ENCODE measurements around the gene DNHD1. TPM values are rescaled to one million over a fixed set of nuclear protein-coding genes. Genes with fewer than 3 reads are reported as not detected.

The DNHD1 gene
- total RNA-seq, 3 donors from 2014 or later = 12.9 to 17.7 (median 15.5) TPM

DNA sequence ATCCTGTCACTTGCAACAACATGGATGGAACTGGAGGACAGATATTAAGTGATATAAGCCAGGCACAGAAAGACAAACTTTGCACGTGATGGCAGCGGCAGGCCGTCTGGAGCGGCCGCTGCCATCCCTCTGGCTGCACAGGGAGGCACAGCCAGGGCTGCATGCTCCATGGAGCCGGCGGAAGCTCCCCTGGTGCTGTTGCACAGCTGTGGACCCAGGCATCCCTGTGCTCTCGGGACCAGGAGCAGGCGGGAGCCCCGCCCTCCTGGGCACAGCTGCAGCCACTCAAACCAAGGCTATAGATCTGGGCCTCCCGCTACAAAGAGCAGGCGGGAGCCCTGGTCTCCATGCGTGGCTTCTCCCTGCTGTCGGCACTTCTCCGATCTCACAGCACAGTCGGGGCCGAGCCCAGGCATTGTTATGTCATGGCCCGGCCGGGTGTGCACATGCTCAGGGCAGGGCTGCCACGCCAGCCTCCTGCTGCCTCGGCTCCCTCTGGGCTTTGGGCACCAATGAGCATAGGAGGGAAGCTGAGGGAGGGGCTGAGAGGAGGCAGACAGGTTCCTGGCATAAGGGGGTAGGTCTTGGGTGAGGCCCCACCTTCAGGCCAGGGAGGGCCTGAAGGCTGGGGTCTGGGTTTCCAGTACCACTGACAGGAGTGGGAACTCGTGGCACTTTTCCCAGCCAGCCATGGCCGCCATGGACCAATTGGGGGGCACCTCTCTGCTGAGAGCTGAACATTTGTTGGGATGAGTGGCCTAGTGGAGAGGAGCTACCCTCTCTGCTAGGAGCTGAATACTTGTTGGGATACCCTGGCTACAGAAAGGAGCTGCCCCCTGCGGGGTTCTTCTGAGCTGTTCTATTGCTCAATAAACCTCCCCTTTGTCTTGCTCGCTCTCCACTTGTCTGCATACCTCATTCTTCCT, 89.6 kb downstream of the DNHD1 start:
- Histone ChIP-seq H3K4me3 (no peak overlapping the region), H3K36me3 (ENCODE audit: low read depth) (no peaks in the 10 kb centered on the region), H3K4me1 (ENCODE audit: low read depth) (no peaks in the 10 kb centered on the region), H3K9me3 (peaks cover 20% of the 10 kb centered on the region)
- ATAC-seq (no peak), DNase-seq (no peak)
- intact Hi-C loops (cut with DNase I, micrococcal nuclease) = no loop called here
- no peak for TF ChIP-seq CTCF (IDR thresholded peaks at IDR 0.05)

- H3K9me3 ChIP-seq = peaks cover 20% of the 10 kb centered on the region
- H3K4me1 ChIP-seq (ENCODE audit: low read depth) = no peaks in the 10 kb centered on the region
- TF ChIP-seq CTCF (IDR thresholded peaks at IDR 0.05) = no peak
- no peak for DNase-seq
- ATAC-seq = no peak
- H3K4me3 ChIP-seq = no peak overlapping the region
- intact Hi-C loops (cut with DNase I, micrococcal nuclease) = no loop called here
- no peaks in the 10 kb centered on the region for H3K36me3 ChIP-seq (ENCODE audit: low read depth)
Measured at GRCh38 chr11:6587360-6587953, 90.4 kb downstream of the DNHD1 start.

GRCh38 chr11:6588018-6588417, 90.9 kb downstream of the DNHD1 start:
- no peak for TF ChIP-seq CTCF (IDR thresholded peaks at IDR 0.05)
- intact Hi-C loops (cut with DNase I, micrococcal nuclease) = no loop called here
- ATAC-seq = no peak

DNA sequence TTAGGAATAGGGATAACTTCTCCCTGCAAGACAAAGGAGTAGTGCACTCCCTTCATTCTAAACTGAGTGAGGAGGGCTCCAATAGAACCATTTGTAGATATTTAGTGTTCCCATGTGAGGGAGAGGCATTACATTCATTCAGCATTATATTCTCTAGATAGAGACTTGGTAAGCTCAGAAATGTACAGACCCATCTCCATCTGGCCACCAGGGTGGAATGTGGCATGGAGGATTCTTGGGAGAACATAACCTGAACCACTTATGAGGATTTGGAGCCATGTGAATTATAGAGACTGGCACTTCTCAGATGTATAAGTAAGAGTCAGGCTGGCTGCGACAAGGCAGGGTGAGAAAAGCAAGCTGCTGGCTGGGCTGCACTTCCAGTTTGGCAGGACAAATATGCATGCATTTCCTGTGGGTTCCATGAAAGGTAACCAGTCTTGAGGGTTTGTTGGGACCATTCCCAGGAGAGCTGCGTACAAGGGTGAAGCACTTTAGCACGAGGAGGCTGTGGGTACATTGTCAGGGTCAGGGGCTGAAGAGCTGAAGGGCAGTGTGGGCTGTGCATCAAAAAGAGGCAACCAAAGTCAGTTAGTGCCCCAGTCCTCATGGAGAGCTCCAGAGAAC, 97.2 kb downstream of the DNHD1 start:
- Histone ChIP-seq H3K9me3 (no peaks in the 10 kb centered on the region), H3K4me3 (no peak overlapping the region), H3K4me1 (ENCODE audit: low read depth) (no peaks in the 10 kb centered on the region), H3K36me3 (ENCODE audit: low read depth) (no peaks in the 10 kb centered on the region)
- intact Hi-C loops (cut with DNase I, micrococcal nuclease) = loop anchor here in 1 of 2 donors (10.0 kb wide), 1 partner anchor 49 kb away; no protein-coding TSS in a partner anchor
- TF ChIP-seq CTCF (IDR thresholded peaks at IDR 0.05) = no peak
- DNase-seq (no peak), ATAC-seq (no peak)

More at GRCh38 chr11:6588018-6588417, 90.9 kb downstream of the DNHD1 start:
- Histone ChIP-seq H3K36me3 (ENCODE audit: low read depth) (no peaks in the 10 kb centered on the region), H3K4me1 (ENCODE audit: low read depth) (no peaks in the 10 kb centered on the region), H3K9me3 (peaks cover 18% of the 10 kb centered on the region), H3K4me3 (no peak overlapping the region)
- DNase-seq = no peak

DNA sequence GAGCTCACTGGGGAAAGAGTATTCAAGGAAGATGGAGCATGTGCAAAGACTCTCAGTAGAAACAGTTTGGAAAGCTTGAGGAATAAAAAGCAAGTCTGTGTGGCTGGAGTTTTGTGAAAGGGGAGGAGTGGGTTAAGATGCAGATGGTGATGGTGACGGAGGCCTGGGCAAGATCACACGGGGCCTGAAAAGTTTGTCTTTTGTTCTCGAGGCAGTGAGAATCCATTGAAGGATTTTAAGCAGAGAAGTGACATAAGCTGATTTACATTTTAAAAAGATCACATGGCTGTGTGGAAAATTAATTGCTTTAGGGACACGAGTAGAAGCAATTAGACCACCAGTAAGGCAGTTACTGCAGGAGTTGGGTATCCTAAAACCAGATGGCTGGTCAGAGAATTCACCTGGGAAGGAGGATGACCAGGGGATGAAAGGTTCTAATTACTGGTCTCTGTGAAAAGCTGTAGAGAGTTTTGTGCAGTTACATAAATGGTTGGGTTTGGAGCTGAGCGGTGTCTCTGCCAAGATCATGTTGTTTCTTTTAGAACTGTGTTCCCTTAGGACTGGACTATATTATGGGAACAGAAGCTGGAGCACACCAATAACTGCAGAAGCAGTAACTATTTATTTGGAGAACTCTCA, 99.3 kb downstream of the DNHD1 start:
- intact Hi-C loops (cut with DNase I, micrococcal nuclease) = loop anchor here in 1 of 2 donors (10.0 kb wide), 1 partner anchor 52 kb away; no protein-coding TSS in a partner anchor
- ATAC-seq = no peak
- DNase-seq = no peak
- Histone ChIP-seq H3K36me3 (ENCODE audit: low read depth) (no peaks in the 10 kb centered on the region), H3K9me3 (no peaks in the 10 kb centered on the region), H3K4me3 (no peak overlapping the region), H3K4me1 (ENCODE audit: low read depth) (no peaks in the 10 kb centered on the region)
- no peak for TF ChIP-seq CTCF (IDR thresholded peaks at IDR 0.05)

Data from mucosa of descending colon (tissue), 3 donors.